ENCODE results near the gene HEATR5A. TPM values are rescaled to one million over a fixed set of nuclear protein-coding genes. Genes with fewer than 3 reads are reported as not detected.
"Not testable (repeated sequence)": the region's sequence is repeated elsewhere in the genome, so short reads cannot be mapped to it uniquely, and the experiment has no call there.

The HEATR5A gene
- total RNA-seq, 5 donors from 2014 or later (not counting 1 experiment from before 2014, with no cell fraction given): 7.5 to 13.2 (median 13.0) TPM

DNA sequence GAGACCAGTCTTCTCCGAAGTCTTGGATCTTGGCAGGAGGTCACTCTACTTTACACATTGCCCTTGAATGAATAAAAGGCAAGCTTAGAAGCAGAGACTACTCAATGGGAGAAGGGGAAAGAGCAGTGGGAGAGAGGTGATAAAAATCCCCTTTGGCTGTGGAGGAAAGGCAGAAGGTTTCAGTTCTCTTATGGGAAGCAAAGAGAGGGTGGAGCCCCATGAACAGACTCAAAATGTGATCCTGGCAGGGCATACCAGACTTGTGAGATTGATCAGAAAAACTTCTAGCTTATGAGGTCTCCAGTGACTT is 163.2 kb downstream of the HEATR5A start:
- ATAC-seq (replicated peaks in 1 of 4): no peak

DNA sequence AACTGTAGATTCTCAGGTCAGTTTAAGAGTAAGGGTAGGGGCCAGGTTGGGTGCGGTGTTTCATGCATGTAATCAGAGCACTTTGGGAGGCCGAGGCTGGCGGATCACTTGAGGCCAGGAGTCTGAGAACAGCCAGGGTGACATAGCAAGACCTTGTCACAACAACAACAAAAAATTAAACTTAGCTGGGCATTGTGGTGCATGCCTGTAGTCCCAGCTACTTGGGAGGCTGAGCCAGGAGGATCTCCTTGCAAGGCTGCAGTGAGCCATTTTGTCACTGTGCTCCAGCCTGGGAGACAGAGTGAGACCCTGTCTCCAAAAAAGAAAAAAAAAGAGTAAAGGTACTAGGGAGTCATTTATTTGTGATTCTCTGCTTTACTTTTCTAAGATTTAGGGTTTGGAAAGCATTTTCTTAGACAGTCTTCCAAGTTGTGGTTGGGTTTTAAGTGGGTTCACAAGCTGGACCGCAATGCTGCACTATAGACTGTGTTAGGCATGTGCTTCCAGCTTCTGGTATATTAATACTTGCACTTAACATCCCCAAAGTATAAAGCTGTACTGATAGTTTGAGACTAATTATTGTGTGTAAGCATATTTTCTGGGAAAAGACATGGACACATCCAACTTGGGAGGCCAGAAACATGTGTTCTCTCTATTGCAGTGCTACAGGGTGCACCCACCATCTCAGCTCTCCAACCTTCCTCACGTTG is 163.7 kb downstream of the HEATR5A start:
- no peaks in the 10 kb centered on the region for H3K27me3 ChIP-seq (replicated peaks in 1 of 2; ENCODE audit: control insufficient read depth in 2 of 2, extremely low read depth in 1 of 2, insufficient read depth in 2 of 2, low read length in 1 of 2)
- Mint-ChIP-seq H3K4me1 (no peaks in the 10 kb centered on the region), H3K27me3 (no peaks in the 10 kb centered on the region), H3K27ac (no peak overlapping the region), H3K4me3 (no peak overlapping the region), H3K36me3 (no peaks in the 10 kb centered on the region), H3K9me3 (no peaks in the 10 kb centered on the region)
- H3K4me3 ChIP-seq (ENCODE audit: control insufficient read depth in 1 of 2, extremely low read depth in 1 of 2, low read length in 1 of 2): no peak overlapping the region
- ATAC-seq (replicated peaks in 1 of 4) (no peak), DNase-seq (no peak)
- H3K4me1 ChIP-seq (ENCODE audit: control insufficient read depth in 1 of 2, extremely low read depth in 1 of 2, insufficient read depth in 2 of 2, low read length in 2 of 2): no peaks in the 10 kb centered on the region
- no peaks in the 10 kb centered on the region for H3K9me3 ChIP-seq
- no peak overlapping the region for H3K27ac ChIP-seq (ENCODE audit: low read length)
- no CpG with 5 or more reads among the region's 5 CpGs for WGBS (ENCODE audit: insufficient coverage)
- no peaks in the 10 kb centered on the region for H3K36me3 ChIP-seq (ENCODE audit: control insufficient read depth in 2 of 2, extremely low read depth in 1 of 2, insufficient read depth in 1 of 2, low read length in 1 of 2)
- ChIA-PET POLR2A (no interaction called here), CTCF (no interaction called here)

More for the DNA sequence above, 163.2 kb downstream of the HEATR5A start:
- ChIA-PET POLR2A (no interaction called here), CTCF (no interaction called here)
- Histone ChIP-seq H3K27ac (ENCODE audit: low read length) (no peak overlapping the region), H3K4me3 (ENCODE audit: control insufficient read depth in 1 of 2, extremely low read depth in 1 of 2, low read length in 1 of 2) (no peak overlapping the region), H3K4me1 (ENCODE audit: control insufficient read depth in 1 of 2, extremely low read depth in 1 of 2, insufficient read depth in 2 of 2, low read length in 2 of 2) (no peaks in the 10 kb centered on the region), H3K27me3 (replicated peaks in 1 of 2; ENCODE audit: control insufficient read depth in 2 of 2, extremely low read depth in 1 of 2, insufficient read depth in 2 of 2, low read length in 1 of 2) (no peaks in the 10 kb centered on the region), H3K36me3 (ENCODE audit: control insufficient read depth in 2 of 2, extremely low read depth in 1 of 2, insufficient read depth in 1 of 2, low read length in 1 of 2) (no peaks in the 10 kb centered on the region), H3K9me3 (no peaks in the 10 kb centered on the region)
- Mint-ChIP-seq H3K4me1 (no peaks in the 10 kb centered on the region), H3K4me3 (no peak overlapping the region), H3K9me3 (no peaks in the 10 kb centered on the region), H3K36me3 (no peaks in the 10 kb centered on the region), H3K27ac (no peak overlapping the region), H3K27me3 (no peaks in the 10 kb centered on the region)
- no CpG with 5 or more reads among the region's 1 CpG for WGBS (ENCODE audit: insufficient coverage)
- DNase-seq: no peak

GRCh38 chr14:31255918-31256317 is 164.4 kb downstream of the HEATR5A start:
- H3K27me3 Mint-ChIP-seq; H3K27ac Mint-ChIP-seq; H3K4me3 Mint-ChIP-seq; H3K36me3 ChIP-seq (ENCODE audit: control insufficient read depth in 2 of 2, extremely low read depth in 1 of 2, insufficient read depth in 1 of 2, low read length in 1 of 2); H3K36me3 Mint-ChIP-seq; H3K4me3 ChIP-seq (ENCODE audit: control insufficient read depth in 1 of 2, extremely low read depth in 1 of 2, low read length in 1 of 2); H3K9me3 ChIP-seq; H3K4me1 Mint-ChIP-seq; CTCF ChIA-PET; H3K27ac ChIP-seq (ENCODE audit: low read length); ATAC-seq (replicated peaks in 1 of 4); H3K9me3 Mint-ChIP-seq; POLR2A ChIA-PET; H3K27me3 ChIP-seq (replicated peaks in 1 of 2; ENCODE audit: control insufficient read depth in 2 of 2, extremely low read depth in 1 of 2, insufficient read depth in 2 of 2, low read length in 1 of 2); DNase-seq; H3K4me1 ChIP-seq (ENCODE audit: control insufficient read depth in 1 of 2, extremely low read depth in 1 of 2, insufficient read depth in 2 of 2, low read length in 2 of 2): not testable (repeated sequence)
- 96% methylated on average over 3 of the region's 4 CpGs for WGBS (ENCODE audit: insufficient coverage)

DNA sequence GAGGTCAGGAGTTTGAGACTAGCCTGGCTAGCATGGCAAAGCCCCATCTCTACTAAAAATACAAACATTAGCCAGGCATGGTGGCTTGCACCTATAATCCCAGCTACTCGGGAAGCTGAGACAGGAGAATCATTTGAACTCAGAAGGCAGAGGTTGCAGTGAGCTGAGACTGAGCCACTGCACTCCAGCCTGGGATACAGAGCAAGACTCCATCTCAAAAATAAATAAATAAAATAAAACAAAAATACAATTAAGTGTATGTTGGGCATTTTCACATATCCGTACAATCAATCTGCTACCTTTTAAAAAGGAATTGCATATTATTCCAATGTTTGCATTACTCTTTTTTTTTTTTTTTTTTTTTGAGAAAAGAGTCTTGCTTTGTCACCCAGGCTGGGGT is 165.1 kb downstream of the HEATR5A start:
- Histone ChIP-seq H3K36me3 (ENCODE audit: control insufficient read depth in 2 of 2, extremely low read depth in 1 of 2, insufficient read depth in 1 of 2, low read length in 1 of 2) (no peaks in the 10 kb centered on the region), H3K4me1 (ENCODE audit: control insufficient read depth in 1 of 2, extremely low read depth in 1 of 2, insufficient read depth in 2 of 2, low read length in 2 of 2) (no peaks in the 10 kb centered on the region), H3K27ac (ENCODE audit: low read length) (no peak overlapping the region), H3K27me3 (replicated peaks in 1 of 2; ENCODE audit: control insufficient read depth in 2 of 2, extremely low read depth in 1 of 2, insufficient read depth in 2 of 2, low read length in 1 of 2) (no peaks in the 10 kb centered on the region), H3K4me3 (ENCODE audit: control insufficient read depth in 1 of 2, extremely low read depth in 1 of 2, low read length in 1 of 2) (no peak overlapping the region), H3K9me3 (no peaks in the 10 kb centered on the region)
- no peak for ATAC-seq (replicated peaks in 1 of 4)
- ChIA-PET POLR2A (no interaction called here), CTCF (no interaction called here)
- no peaks in the 10 kb centered on the region for H3K4me1 Mint-ChIP-seq
- H3K27me3 Mint-ChIP-seq: no peaks in the 10 kb centered on the region
- DNase-seq: no peak
- no peaks in the 10 kb centered on the region for H3K36me3 Mint-ChIP-seq
- WGBS (ENCODE audit: insufficient coverage): 80% methylated on average over 1 of the region's 2 CpGs
- no peaks in the 10 kb centered on the region for H3K9me3 Mint-ChIP-seq
- no peak overlapping the region for H3K27ac Mint-ChIP-seq
- no peak overlapping the region for H3K4me3 Mint-ChIP-seq

GRCh38 chr14:31253746-31254471 is 166.4 kb downstream of the HEATR5A start:
- 96% methylated on average over 5 of the region's 9 CpGs for whole genome bisulfite sequencing (ENCODE audit: insufficient coverage)
- no peaks in the 10 kb centered on the region for H3K4me1 Mint-ChIP-seq
- H3K9me3 Mint-ChIP-seq: no peaks in the 10 kb centered on the region
- Histone ChIP-seq H3K27ac (ENCODE audit: low read length) (no peak overlapping the region), H3K36me3 (ENCODE audit: control insufficient read depth in 2 of 2, extremely low read depth in 1 of 2, insufficient read depth in 1 of 2, low read length in 1 of 2) (no peaks in the 10 kb centered on the region), H3K9me3 (no peaks in the 10 kb centered on the region), H3K27me3 (replicated peaks in 1 of 2; ENCODE audit: control insufficient read depth in 2 of 2, extremely low read depth in 1 of 2, insufficient read depth in 2 of 2, low read length in 1 of 2) (no peaks in the 10 kb centered on the region), H3K4me1 (ENCODE audit: control insufficient read depth in 1 of 2, extremely low read depth in 1 of 2, insufficient read depth in 2 of 2, low read length in 2 of 2) (no peaks in the 10 kb centered on the region), H3K4me3 (ENCODE audit: control insufficient read depth in 1 of 2, extremely low read depth in 1 of 2, low read length in 1 of 2) (no peak overlapping the region)
- CTCF ChIA-PET: interaction anchor here in 1 of 2 donors (0.6 kb wide), 1 partner anchor 1273 kb away, joined by 3 read pairs; no protein-coding TSS in a partner anchor
- no peak overlapping the region for H3K27ac Mint-ChIP-seq
- no peaks in the 10 kb centered on the region for H3K36me3 Mint-ChIP-seq
- DNase-seq (no peak), ATAC-seq (replicated peaks in 1 of 4) (no peak)
- H3K27me3 Mint-ChIP-seq: no peaks in the 10 kb centered on the region
- POLR2A ChIA-PET: no interaction called here
- no peak overlapping the region for H3K4me3 Mint-ChIP-seq

- H3K27ac ChIP-seq (ENCODE audit: low read length): no peak overlapping the region
- no peaks in the 10 kb centered on the region for H3K4me1 ChIP-seq (ENCODE audit: control insufficient read depth in 1 of 2, extremely low read depth in 1 of 2, insufficient read depth in 2 of 2, low read length in 2 of 2)
- no peaks in the 10 kb centered on the region for H3K4me1 Mint-ChIP-seq
- H3K9me3 Mint-ChIP-seq: no peaks in the 10 kb centered on the region
- H3K4me3 ChIP-seq (ENCODE audit: control insufficient read depth in 1 of 2, extremely low read depth in 1 of 2, low read length in 1 of 2): no peak overlapping the region
- H3K27ac Mint-ChIP-seq: no peak overlapping the region
- H3K36me3 Mint-ChIP-seq: no peaks in the 10 kb centered on the region
- H3K27me3 ChIP-seq (replicated peaks in 1 of 2; ENCODE audit: control insufficient read depth in 2 of 2, extremely low read depth in 1 of 2, insufficient read depth in 2 of 2, low read length in 1 of 2): no peaks in the 10 kb centered on the region
- H3K27me3 Mint-ChIP-seq: peaks cover 0 to 3% of the 10 kb centered on the region in 2 donors
- H3K4me3 Mint-ChIP-seq: no peak overlapping the region
- WGBS (ENCODE audit: insufficient coverage): no CpG with 5 or more reads among the region's 1 CpG
- ChIA-PET POLR2A (interaction anchor here (0.6 to 0.8 kb wide), 2 partner anchors 22 to 45 kb away, joined by 3 to 11 read pairs; partner anchors contain the start of gene HECTD1 (in 1 of the 2)), CTCF (interaction anchor here (0.6 to 0.7 kb wide), 2 partner anchors 135 to 197 kb away, joined by 3 to 5 read pairs; no protein-coding TSS in a partner anchor)
- ATAC-seq (replicated peaks in 1 of 4): no peak
- no peak for DNase-seq
- H3K9me3 ChIP-seq: no peaks in the 10 kb centered on the region
- H3K36me3 ChIP-seq (ENCODE audit: control insufficient read depth in 2 of 2, extremely low read depth in 1 of 2, insufficient read depth in 1 of 2, low read length in 1 of 2): no peaks in the 10 kb centered on the region
Observed at GRCh38 chr14:31252865-31253264, 167.5 kb downstream of the HEATR5A start.

All from T-cell (primary cell).